H54 (cell line): ENCODE results near the gene ZNF649.
"Not testable (repeated sequence)": the region's sequence is repeated elsewhere in the genome, so short reads cannot be mapped to it uniquely, and the experiment has no call there.

Source experiments
- DNase-seq: peaks from one replicate; pipeline ENCODE4 v3.0.0; 2011; ENCODE audit warnings: low spot score, mixed read lengths; ENCODE audit not compliant: insufficient read length
- FAIRE-seq: peaks from 3 replicates; lab custom pipeline; 2011; peaks lifted over from hg19 to GRCh38; lab: Jason Lieb, UNC
- POLR2A ChIP-seq: IDR thresholded peaks from 2 replicates; pipeline ENCODE4 v1.6.1; 2011; ENCODE audit warnings: low read depth, mild to moderate bottlenecking, low read length

ZNF649 gene

DNA sequence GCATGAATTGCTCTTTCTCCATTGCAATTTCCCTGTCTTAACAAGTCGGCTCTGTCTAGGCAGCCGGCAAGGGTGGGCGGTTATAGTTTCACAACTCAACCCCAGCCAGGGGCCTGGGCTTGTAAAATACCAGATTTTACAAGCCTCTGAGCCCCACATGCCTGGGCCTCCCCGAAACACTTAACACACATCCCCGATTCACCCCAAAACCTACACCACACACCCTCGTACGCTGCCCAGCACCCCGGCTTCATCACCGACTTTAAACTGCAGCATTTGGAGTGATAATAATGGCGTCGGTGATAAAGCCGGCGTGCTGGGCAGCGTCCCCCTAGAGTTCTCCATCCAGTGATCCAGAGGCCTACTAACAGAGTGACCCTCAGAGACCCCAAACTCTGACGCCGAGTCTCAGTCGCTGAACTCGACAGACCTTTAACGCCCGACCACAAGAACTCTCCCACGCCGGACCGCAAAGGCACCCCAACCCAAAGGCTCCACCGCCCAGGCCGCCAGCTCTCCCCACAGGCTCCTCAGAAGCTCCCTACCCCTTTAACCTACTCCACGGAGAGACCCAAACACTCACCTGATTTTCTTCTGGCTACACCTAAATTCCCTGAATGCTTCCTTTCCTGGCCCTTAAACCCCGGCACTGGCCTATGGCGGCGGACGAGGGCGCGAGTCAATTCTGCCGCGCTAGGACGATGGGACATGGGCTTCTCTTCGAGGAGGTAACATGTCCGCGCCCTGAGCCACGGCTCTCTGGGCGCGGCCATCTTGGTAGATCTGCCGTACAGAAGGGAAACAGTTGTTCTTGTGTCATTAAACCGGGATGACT, at the start of gene ZNF649:
ZNF649 (minus strand) TSS at position 687 of the 835 bp plus-strand sequence. CDS start 4,910 bp downstream, outside the sequence.
- TF ChIP-seq POLR2A, result no peak; the same call in 1 of the 2 replicates
- peak; percentile 41 for DNase-seq
- peak; percentile 84 for FAIRE-seq

DNA sequence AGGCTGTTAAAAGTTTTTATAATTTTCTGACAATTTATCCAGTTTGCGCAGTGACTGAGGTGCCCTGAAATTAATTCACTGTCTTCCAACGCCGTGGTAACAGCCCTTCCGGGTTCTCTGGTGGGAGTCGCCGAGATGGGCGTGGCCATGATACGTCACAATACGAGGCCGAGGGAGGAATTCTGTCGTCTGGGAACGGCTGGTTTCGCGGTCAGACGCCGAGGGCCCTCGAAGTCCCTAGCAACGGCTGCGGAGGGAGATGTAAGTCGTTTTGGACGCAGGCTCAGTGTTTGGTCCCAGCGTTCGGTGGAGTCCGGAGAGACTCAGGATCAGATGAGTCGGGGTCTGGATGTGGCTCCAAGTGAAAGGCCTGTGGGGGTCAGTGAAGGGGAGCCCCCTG, 44.2 kb upstream of the ZNF649 start:
- DNase-seq (no peak), FAIRE-seq (no peak)
- no peak for TF ChIP-seq POLR2A

DNA sequence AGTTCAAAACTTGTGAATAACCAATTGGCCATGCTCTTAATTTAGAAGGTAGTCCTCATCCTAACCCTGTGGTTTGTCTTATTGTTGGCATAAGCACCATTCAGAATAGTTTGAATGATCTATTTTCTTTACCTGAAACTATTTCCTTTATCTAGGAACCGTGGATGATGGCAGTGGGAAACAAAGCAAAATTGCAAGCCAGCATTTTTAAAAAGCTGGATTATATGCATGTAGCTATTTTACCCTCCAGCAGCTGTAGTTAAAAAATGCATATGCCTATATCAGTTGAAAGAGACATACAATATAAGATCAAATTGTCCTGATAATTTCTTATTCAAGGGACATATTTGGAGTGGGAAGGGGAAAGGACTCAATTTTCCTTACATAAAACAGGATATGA, 41.8 kb upstream of the ZNF649 start:
- no peak for TF ChIP-seq POLR2A
- FAIRE-seq, result no peak
- no peak for DNase-seq

- DNase-seq (no peak), FAIRE-seq (no peak)
- TF ChIP-seq POLR2A, result no peak
Observed at GRCh38 chr19:51944798-51945552, 40.2 kb upstream of the ZNF649 start.

DNA sequence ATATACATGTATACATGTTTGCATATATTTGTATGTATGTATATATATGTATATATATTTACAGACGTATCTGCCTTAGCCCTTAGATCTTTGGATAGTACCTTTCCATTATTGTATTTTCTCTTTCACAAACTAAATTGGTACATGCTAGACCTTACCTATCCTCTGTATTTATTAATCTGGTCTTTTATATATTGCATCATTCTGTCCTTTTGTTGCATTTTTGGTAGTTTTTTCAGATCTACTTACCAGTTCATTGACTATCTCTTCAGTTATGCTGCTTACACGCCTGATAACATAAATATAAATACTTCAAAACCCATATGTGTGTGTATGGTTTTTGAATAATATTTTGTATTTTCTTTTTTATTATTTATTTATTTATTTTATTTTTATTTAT, 34.1 kb upstream of the ZNF649 start:
- TF ChIP-seq POLR2A, result no peak
- FAIRE-seq, result no peak

GRCh38 chr19:51931921-51932320, 27.1 kb upstream of the ZNF649 start:
- DNase-seq (no peak), FAIRE-seq (no peak)
- TF ChIP-seq POLR2A, result no peak

More for the DNA sequence above, 34.1 kb upstream of the ZNF649 start:
- DNase-seq, result no peak

GRCh38 chr19:51927859-51928258, 23.0 kb upstream of the ZNF649 start:
- DNase-seq (no peak), FAIRE-seq (no peak)
- TF ChIP-seq POLR2A, result no peak

- peak; percentile 89 for FAIRE-seq
- DNase-seq, result peak; percentile 84
- TF ChIP-seq POLR2A, result 0 out of 2 replicates have a peak, but pooled peaks have one; percentile 33
Observed at GRCh38 chr19:51926784-51927741, 22.2 kb upstream of the ZNF649 start, which contains the start of gene ZNF613. TSS of gene ZNF613 (plus strand) at chr19:51927472. CDS start at chr19:51936221, 8,749 bp downstream.

DNA sequence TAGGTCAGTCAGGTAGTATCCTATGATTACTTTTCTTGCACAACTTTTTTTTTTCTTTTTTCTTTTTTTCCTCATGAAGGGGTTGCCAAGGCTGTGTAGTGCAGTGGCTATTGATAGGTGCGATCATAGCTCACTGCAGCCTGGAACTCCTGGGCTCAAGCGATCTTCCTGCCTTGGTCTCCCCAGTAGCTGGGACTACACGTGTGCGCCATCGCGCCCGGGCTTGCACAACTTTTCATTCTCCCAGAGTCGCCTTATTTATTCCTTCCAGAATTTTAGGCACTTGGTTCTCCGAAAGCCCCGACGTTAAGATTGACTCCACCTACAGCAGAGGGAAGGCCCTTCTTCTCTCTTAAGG, 21.6 kb upstream of the ZNF649 start:
- TF ChIP-seq POLR2A, result no peak
- DNase-seq (no peak), FAIRE-seq (no peak)

DNA sequence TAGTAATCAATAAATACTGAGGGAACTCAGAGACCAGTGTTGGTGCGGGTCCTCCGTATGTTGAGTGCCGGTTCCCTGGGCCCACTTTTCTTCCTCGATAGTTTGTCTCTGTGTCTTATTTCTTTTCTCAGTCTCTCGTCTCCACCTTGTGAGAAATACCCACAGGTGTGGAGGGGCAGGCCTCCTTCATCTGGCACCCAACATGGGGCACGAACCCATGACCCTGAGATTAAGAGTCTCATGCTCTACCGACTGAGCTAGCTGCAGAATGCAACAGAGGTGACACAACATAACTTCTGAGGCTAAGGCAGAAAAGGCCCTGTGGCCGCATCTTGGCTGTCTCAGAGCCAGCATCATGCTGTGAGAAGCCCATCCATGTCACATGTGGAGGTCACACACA, 17.1 kb upstream of the ZNF649 start:
- DNase-seq (no peak), FAIRE-seq (no peak)
- TF ChIP-seq POLR2A, result no peak

DNA sequence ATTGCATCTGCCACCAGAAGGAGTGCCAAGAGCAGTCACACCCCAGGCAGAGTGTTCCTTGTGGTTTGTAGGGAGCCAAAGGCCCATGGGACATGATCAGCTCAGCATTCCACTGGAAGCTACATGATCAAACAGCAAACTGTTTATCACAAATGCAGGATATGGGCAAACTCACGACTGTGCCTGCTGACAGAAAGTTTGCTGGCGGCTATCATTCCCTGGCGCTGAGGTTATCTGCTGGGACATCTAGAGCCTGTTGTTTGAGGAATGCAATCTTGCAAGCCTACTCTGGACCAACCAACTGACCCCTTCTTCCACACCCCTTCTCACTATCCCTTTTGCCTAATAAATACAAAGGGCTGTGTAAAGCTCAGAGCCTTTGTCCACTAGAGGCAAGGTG, 14.8 kb upstream of the ZNF649 start:
- no peak for TF ChIP-seq POLR2A
- FAIRE-seq, result no peak
- no peak for DNase-seq

- FAIRE-seq, result no peak
- no peak for DNase-seq
- TF ChIP-seq POLR2A, result no peak
Observed at GRCh38 chr19:51916167-51916566, 11.3 kb upstream of the ZNF649 start.

DNA sequence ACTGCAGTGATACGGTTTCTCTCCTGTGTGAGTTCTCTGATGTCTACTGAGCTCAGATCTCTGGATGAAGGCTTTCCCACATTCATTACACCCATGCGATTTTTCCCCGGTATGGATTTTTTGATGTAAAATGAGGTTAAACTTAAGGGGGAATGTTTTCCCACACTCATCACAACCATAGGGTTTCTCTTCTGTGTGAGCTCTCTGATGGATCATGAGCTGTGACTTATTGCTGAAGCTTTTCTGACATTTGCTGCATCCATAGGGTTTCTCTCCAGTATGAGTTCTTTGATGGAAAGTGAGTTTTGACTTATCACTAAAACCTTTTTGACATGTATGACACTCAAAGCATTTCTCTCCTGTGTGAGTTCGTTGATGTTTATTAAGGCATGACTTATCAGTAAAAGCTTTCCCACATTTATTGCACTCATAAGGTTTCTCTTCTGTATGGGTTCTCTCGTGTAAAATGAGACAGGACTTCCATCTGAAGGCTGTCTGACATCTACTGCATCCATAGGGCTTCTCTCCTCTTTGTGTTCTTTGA, 10.6 kb upstream of the ZNF649 start:
- FAIRE-seq, result peak; percentile 20
- no peak for DNase-seq
- no peak for TF ChIP-seq POLR2A

GRCh38 chr19:51907981-51908380, 3.2 kb upstream of the ZNF649 start:
- not testable (repeated sequence) for FAIRE-seq, DNase-seq

- DNase-seq, FAIRE-seq: not testable (repeated sequence)
Observed at GRCh38 chr19:51906108-51906507, 1.3 kb upstream of the ZNF649 start.

- not testable (repeated sequence) for FAIRE-seq, DNase-seq
Observed at GRCh38 chr19:51905639-51906038, 822 bp upstream of the ZNF649 start.
